HG03521 (cell line): Measurements from ENCODE around the gene PPARGC1A.

Source experiments
- ATAC-seq: cut with Tn5 transposase; IDR thresholded peaks from one replicate; pipeline ENCODE4 v1.9.1; 2021; ENCODE audit warnings: mild to moderate bottlenecking, moderate library complexity; ENCODE audit not compliant: unreplicated experiment

The PPARGC1A gene

GRCh38 chr4:23774909-23775308 is 114.9 kb downstream of the PPARGC1A start:
- no peak for ATAC-seq

GRCh38 chr4:23773884-23774636 is 115.8 kb downstream of the PPARGC1A start:
- no peak for ATAC-seq

GRCh38 chr4:23770011-23770410 is 119.8 kb downstream of the PPARGC1A start:
- no peak for ATAC-seq

- ATAC-seq = no peak
Observed at GRCh38 chr4:23769406-23769805, 120.4 kb downstream of the PPARGC1A start.

GRCh38 chr4:23768541-23768940 is 121.3 kb downstream of the PPARGC1A start:
- no peak for ATAC-seq

GRCh38 chr4:23766344-23766743 is 123.5 kb downstream of the PPARGC1A start:
- ATAC-seq = no peak

- ATAC-seq = no peak
Observed at GRCh38 chr4:23763559-23763958, 126.3 kb downstream of the PPARGC1A start.

GRCh38 chr4:23762551-23762950 is 127.3 kb downstream of the PPARGC1A start:
- no peak for ATAC-seq

GRCh38 chr4:23759066-23759465 is 130.8 kb downstream of the PPARGC1A start:
- no peak for ATAC-seq

- ATAC-seq = no peak
Observed at GRCh38 chr4:23754688-23755087, 135.2 kb downstream of the PPARGC1A start.

GRCh38 chr4:23750125-23750524 is 139.7 kb downstream of the PPARGC1A start:
- no peak for ATAC-seq

GRCh38 chr4:23747281-23747735 is 142.5 kb downstream of the PPARGC1A start:
- ATAC-seq = no peak

- ATAC-seq = no peak
Observed at GRCh38 chr4:23746672-23747071, 143.2 kb downstream of the PPARGC1A start.

GRCh38 chr4:23746027-23746426 is 143.8 kb downstream of the PPARGC1A start:
- ATAC-seq = no peak

GRCh38 chr4:23745377-23745776 is 144.5 kb downstream of the PPARGC1A start:
- ATAC-seq = no peak
